HG02678 (cell line): ENCODE results near the gene ADGRE1.

ENCODE experiments used
- ATAC-seq: cut with Tn5 transposase; IDR thresholded peaks from one replicate; pipeline ENCODE4 v1.9.1; 2021; ENCODE audit warnings: mild to moderate bottlenecking, moderate library complexity; ENCODE audit not compliant: unreplicated experiment

The ADGRE1 gene

GRCh38 chr19:6873708-6874431, 13.5 kb upstream of the ADGRE1 start:
- ATAC-seq: no peak

- no peak for ATAC-seq
Measured at GRCh38 chr19:6875218-6875617, 12.2 kb upstream of the ADGRE1 start.

GRCh38 chr19:6876748-6877147, 10.6 kb upstream of the ADGRE1 start:
- ATAC-seq: no peak

GRCh38 chr19:6877766-6878165, 9.6 kb upstream of the ADGRE1 start:
- ATAC-seq: no peak

GRCh38 chr19:6886277-6886897, 992 bp upstream of the ADGRE1 start:
- ATAC-seq: no peak

- ATAC-seq: no peak
Measured at GRCh38 chr19:6888967-6889366, 1.6 kb downstream of the ADGRE1 start.

GRCh38 chr19:6890401-6890913, 3.1 kb downstream of the ADGRE1 start:
- no peak for ATAC-seq

GRCh38 chr19:6890938-6891337, 3.6 kb downstream of the ADGRE1 start:
- no peak for ATAC-seq

- ATAC-seq: no peak
Measured at GRCh38 chr19:6891761-6892385, 4.5 kb downstream of the ADGRE1 start.

GRCh38 chr19:6894313-6894712, 6.9 kb downstream of the ADGRE1 start:
- no peak for ATAC-seq

- ATAC-seq: no peak
Measured at GRCh38 chr19:6903446-6903845, 16.1 kb downstream of the ADGRE1 start.

GRCh38 chr19:6906559-6907060, 19.2 kb downstream of the ADGRE1 start:
- ATAC-seq: no peak

- ATAC-seq: no peak
Measured at GRCh38 chr19:6911523-6911922, 24.1 kb downstream of the ADGRE1 start.

- ATAC-seq: no peak
Measured at GRCh38 chr19:6914321-6914720, 26.9 kb downstream of the ADGRE1 start.

- ATAC-seq: no peak
Measured at GRCh38 chr19:6916952-6917351, 29.6 kb downstream of the ADGRE1 start.

GRCh38 chr19:6925386-6925785, 38.0 kb downstream of the ADGRE1 start:
- ATAC-seq: no peak

- no peak for ATAC-seq
Measured at GRCh38 chr19:6925801-6926751, 38.7 kb downstream of the ADGRE1 start.

GRCh38 chr19:6930190-6930589, 42.8 kb downstream of the ADGRE1 start:
- no peak for ATAC-seq

GRCh38 chr19:6935069-6935468, 47.7 kb downstream of the ADGRE1 start:
- ATAC-seq: no peak

GRCh38 chr19:6935618-6936017, 48.2 kb downstream of the ADGRE1 start:
- ATAC-seq: no peak

- ATAC-seq: no peak
Measured at GRCh38 chr19:6945733-6946132, 58.4 kb downstream of the ADGRE1 start.
